GM23338 (cell line): ENCODE results near the gene ZNF646.

ENCODE experiments used
- EZH2 ChIP-seq: fragments of 200-600 bp; sonication (generic); IDR thresholded peaks from one replicate; pipeline ENCODE4 v1.8.0; 2017; ENCODE audit warnings: antibody characterized with exemption, mild to moderate bottlenecking, low read depth; ENCODE audit not compliant: unreplicated experiment
- EZH2phosphoT487 ChIP-seq: fragments of 200-600 bp; sonication (generic); IDR thresholded peaks from one replicate; pipeline ENCODE4 v1.8.1; 2018; ENCODE audit warnings: antibody characterized with exemption; ENCODE audit not compliant: unreplicated experiment
- STAT1 ChIP-seq: IDR thresholded peaks from one replicate; pipeline ENCODE4 v1.6.1; 2016; ENCODE audit warnings: antibody characterized with exemption; ENCODE audit not compliant: unreplicated experiment
- TF ChIP-seq, protein P1 (sequence below), 2 experiments: fragments of 200-600 bp in 1 of 2; sonication (generic) in 1 of 2; conservative IDR thresholded peaks; 2 replicates each; pipeline versions ENCODE4 v1.5.1 to v1.6.1; 2016 to 2017; ENCODE audit warnings: antibody characterized with exemption in 2 of 2, low read depth in 2 of 2, mild to moderate bottlenecking in 2 of 2, moderate library complexity in 1 of 2
- TF ChIP-seq, protein P2 (sequence below): fragments of 250-450 bp; sonication (Bioruptor Pico); IDR thresholded peaks from 2 replicates; pipeline ENCODE4 v1.5.0; 2020; ENCODE audit warnings: mild to moderate bottlenecking, moderate library complexity

DNA sequence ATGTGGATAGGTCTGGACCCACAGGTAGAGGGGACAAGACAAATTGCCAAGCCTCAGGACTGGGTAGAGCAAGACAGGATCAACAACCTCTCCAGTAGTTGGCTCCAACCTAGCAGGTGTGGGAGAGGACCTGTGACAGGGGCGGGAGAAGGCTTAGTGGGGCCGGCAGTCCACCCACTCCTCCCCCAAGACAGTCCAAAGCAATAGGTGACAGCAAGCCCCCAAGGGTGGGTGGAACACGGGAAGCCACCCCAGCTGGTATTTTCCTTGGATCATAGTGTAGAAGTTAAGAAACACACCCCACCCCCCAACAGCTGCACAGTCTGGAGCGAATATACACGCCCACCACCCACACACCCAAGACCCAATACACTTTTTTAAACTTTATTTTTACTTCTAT, 45.0 kb upstream of the ZNF646 start:
- TF ChIP-seq, protein P1, sequence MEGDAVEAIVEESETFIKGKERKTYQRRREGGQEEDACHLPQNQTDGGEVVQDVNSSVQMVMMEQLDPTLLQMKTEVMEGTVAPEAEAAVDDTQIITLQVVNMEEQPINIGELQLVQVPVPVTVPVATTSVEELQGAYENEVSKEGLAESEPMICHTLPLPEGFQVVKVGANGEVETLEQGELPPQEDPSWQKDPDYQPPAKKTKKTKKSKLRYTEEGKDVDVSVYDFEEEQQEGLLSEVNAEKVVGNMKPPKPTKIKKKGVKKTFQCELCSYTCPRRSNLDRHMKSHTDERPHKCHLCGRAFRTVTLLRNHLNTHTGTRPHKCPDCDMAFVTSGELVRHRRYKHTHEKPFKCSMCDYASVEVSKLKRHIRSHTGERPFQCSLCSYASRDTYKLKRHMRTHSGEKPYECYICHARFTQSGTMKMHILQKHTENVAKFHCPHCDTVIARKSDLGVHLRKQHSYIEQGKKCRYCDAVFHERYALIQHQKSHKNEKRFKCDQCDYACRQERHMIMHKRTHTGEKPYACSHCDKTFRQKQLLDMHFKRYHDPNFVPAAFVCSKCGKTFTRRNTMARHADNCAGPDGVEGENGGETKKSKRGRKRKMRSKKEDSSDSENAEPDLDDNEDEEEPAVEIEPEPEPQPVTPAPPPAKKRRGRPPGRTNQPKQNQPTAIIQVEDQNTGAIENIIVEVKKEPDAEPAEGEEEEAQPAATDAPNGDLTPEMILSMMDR (conservative IDR thresholded peaks at IDR 0.05; ENCODE audit: low read depth in 2 of 2) = no peak
- no peak for TF ChIP-seq EZH2phosphoT487
- TF ChIP-seq, protein P2, sequence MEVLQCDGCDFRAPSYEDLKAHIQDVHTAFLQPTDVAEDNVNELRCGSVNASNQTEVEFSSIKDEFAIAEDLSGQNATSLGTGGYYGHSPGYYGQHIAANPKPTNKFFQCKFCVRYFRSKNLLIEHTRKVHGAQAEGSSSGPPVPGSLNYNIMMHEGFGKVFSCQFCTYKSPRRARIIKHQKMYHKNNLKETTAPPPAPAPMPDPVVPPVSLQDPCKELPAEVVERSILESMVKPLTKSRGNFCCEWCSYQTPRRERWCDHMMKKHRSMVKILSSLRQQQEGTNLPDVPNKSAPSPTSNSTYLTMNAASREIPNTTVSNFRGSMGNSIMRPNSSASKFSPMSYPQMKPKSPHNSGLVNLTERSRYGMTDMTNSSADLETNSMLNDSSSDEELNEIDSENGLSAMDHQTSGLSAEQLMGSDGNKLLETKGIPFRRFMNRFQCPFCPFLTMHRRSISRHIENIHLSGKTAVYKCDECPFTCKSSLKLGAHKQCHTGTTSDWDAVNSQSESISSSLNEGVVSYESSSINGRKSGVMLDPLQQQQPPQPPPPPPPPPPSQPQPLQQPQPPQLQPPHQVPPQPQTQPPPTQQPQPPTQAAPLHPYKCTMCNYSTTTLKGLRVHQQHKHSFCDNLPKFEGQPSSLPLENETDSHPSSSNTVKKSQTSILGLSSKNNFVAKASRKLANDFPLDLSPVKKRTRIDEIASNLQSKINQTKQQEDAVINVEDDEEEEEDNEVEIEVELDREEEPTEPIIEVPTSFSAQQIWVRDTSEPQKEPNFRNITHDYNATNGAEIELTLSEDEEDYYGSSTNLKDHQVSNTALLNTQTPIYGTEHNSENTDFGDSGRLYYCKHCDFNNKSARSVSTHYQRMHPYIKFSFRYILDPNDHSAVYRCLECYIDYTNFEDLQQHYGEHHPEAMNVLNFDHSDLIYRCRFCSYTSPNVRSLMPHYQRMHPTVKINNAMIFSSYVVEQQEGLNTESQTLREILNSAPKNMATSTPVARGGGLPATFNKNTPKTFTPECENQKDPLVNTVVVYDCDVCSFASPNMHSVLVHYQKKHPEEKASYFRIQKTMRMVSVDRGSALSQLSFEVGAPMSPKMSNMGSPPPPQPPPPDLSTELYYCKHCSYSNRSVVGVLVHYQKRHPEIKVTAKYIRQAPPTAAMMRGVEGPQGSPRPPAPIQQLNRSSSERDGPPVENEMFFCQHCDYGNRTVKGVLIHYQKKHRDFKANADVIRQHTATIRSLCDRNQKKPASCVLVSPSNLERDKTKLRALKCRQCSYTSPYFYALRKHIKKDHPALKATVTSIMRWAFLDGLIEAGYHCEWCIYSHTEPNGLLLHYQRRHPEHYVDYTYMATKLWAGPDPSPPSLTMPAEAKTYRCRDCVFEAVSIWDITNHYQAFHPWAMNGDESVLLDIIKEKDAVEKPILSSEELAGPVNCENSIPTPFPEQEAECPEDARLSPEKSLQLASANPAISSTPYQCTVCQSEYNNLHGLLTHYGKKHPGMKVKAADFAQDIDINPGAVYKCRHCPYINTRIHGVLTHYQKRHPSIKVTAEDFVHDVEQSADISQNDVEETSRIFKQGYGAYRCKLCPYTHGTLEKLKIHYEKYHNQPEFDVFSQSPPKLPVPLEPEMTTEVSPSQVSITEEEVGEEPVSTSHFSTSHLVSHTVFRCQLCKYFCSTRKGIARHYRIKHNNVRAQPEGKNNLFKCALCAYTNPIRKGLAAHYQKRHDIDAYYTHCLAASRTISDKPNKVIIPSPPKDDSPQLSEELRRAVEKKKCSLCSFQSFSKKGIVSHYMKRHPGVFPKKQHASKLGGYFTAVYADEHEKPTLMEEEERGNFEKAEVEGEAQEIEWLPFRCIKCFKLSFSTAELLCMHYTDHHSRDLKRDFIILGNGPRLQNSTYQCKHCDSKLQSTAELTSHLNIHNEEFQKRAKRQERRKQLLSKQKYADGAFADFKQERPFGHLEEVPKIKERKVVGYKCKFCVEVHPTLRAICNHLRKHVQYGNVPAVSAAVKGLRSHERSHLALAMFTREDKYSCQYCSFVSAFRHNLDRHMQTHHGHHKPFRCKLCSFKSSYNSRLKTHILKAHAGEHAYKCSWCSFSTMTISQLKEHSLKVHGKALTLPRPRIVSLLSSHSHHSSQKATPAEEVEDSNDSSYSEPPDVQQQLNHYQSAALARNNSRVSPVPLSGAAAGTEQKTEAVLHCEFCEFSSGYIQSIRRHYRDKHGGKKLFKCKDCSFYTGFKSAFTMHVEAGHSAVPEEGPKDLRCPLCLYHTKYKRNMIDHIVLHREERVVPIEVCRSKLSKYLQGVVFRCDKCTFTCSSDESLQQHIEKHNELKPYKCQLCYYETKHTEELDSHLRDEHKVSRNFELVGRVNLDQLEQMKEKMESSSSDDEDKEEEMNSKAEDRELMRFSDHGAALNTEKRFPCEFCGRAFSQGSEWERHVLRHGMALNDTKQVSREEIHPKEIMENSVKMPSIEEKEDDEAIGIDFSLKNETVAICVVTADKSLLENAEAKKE (CRISPR knock-in tag) = no peak
- no peak for TF ChIP-seq EZH2
- no peak for TF ChIP-seq STAT1
